Caco-2 (cell line): ENCODE results near the gene SLC11A1. TPM values are rescaled to one million over a fixed set of nuclear protein-coding genes. Genes with fewer than 3 reads are reported as not detected.

ENCODE experiments used
- BruUV-seq: library from RNA; stranded (reverse); fragments of 400-500 nt; replicated peaks from 2 replicates; lab custom pipeline; 2021; lab: Mats Ljungman, UMichigan
- CTCF ChIA-PET: fragments of 300-600 bp; sonication (Branson Sonifier 250); formaldehyde crosslinking; loops from one replicate; lab custom pipeline; 2022; ENCODE audit warnings: antibody characterized with exemption; lab: Charles Lee
- POLR2A ChIA-PET: fragments of 300-600 bp; sonication (Branson Sonifier 250); formaldehyde crosslinking; loops from one replicate; lab custom pipeline; 2022; ENCODE audit warnings: antibody characterized with exemption; lab: Charles Lee
- DNase-seq, 2 experiments: peaks; one replicate each; pipeline versions ENCODE4 v3.0.0 to v3.0.0-alpha.2; 2020 to 2022
- H3K27me3 ChIP-seq: replicated peaks from 2 replicates; pipeline ENCODE4 v1.6.0; 2011; ENCODE audit warnings: low read length; ENCODE audit not compliant: control insufficient read depth, insufficient read depth
- H3K36me3 ChIP-seq: 2 replicates; pipeline ENCODE4 v1.5.1; 2011; ENCODE audit warnings: low read length; ENCODE audit not compliant: control insufficient read depth, insufficient read depth
- H3K4me1 ChIP-seq: fragments of 250-450 bp; sonication (Bioruptor Pico); 2 replicates; pipeline ENCODE4 v1.5.1; 2020; ENCODE audit warnings: mild to moderate bottlenecking
- H3K4me3 ChIP-seq: 2 replicates; pipeline ENCODE4 v1.5.1; 2011; ENCODE audit warnings: low read depth, mild to moderate bottlenecking, control low read depth, low read length
- H3K9me3 ChIP-seq: fragments of 250-450 bp; sonication (Bioruptor Pico); 2 replicates; pipeline ENCODE4 v1.5.1; 2020; ENCODE audit warnings: mild to moderate bottlenecking, moderate library complexity
- H3K27ac Mint-ChIP-seq: one replicate; pipeline ENCODE4 v1.8.0; 2022; ENCODE audit warnings: mixed read lengths; ENCODE audit not compliant: unreplicated experiment
- H3K27me3 Mint-ChIP-seq: one replicate; pipeline ENCODE4 v1.8.0; 2022; ENCODE audit warnings: mixed read lengths; ENCODE audit not compliant: insufficient read depth, unreplicated experiment
- H3K36me3 Mint-ChIP-seq: one replicate; pipeline ENCODE4 v1.8.0; 2022; ENCODE audit warnings: mild to moderate bottlenecking, mixed read lengths; ENCODE audit not compliant: insufficient read depth, unreplicated experiment
- H3K4me1 Mint-ChIP-seq: one replicate; pipeline ENCODE4 v1.8.0; 2022; ENCODE audit warnings: low read depth, mixed read lengths; ENCODE audit not compliant: unreplicated experiment
- H3K4me3 Mint-ChIP-seq: one replicate; pipeline ENCODE4 v1.8.0; 2022; ENCODE audit warnings: mild to moderate bottlenecking, moderate library complexity, mixed read lengths; ENCODE audit not compliant: unreplicated experiment
- H3K9me3 Mint-ChIP-seq: one replicate; pipeline ENCODE4 v1.8.0; 2022; ENCODE audit warnings: mixed read lengths; ENCODE audit not compliant: unreplicated experiment
- intact Hi-C: fragments of 100-400 bp; cut with micrococcal nuclease; formaldehyde crosslinking; loops from one replicate; pipeline ENCODE4 v1.10.0; 2022; ENCODE audit not compliant: unreplicated experiment
- total RNA-seq: library from RNA; stranded (reverse); gene quantifications from 2 replicates; pipeline ENCODE4 v1.2.3, GENCODE V29; 2022
- TF ChIP-seq, protein P1 (sequence below), 2 experiments: fragments of 200-600 bp in 1 of 2; IDR thresholded peaks; 1 replicate in 1 of 2; 2 replicates in 1 of 2; pipeline versions ENCODE4 v1.5.1 to v1.8.0; 2011 to 2022; ENCODE audit warnings: antibody characterized with exemption in 1 of 2, control low read depth in 1 of 2, inconsistent platforms in 1 of 2, low read depth in 1 of 2, low read length in 1 of 2, mild to moderate bottlenecking in 1 of 2, moderate library complexity in 1 of 2; ENCODE audit not compliant: insufficient read depth in 1 of 2, severe bottlenecking in 1 of 2, unreplicated experiment in 1 of 2

The SLC11A1 gene
- total RNA-seq, 1 experiment from 2014 or later = 0.32 TPM

GRCh38 chr2:218357236-218358177 lies 24.6 kb upstream of the SLC11A1 start:
- Mint-ChIP-seq H3K27ac (peak overlapping the region; percentile 93), H3K27me3 (no peaks in the 10 kb centered on the region), H3K36me3 (peaks cover 9% of the 10 kb centered on the region), H3K4me1 (peaks cover 24% of the 10 kb centered on the region), H3K9me3 (peaks cover 6% of the 10 kb centered on the region), H3K4me3 (no peak overlapping the region)
- no peak overlapping the region for H3K4me3 ChIP-seq
- intact Hi-C loops = loop anchor here (2.0 kb wide), 1 partner anchor 39 kb away; no protein-coding TSS in a partner anchor
- no TSS peak for BruUV-seq
- ChIA-PET CTCF (interaction anchor here (0.7 to 3.2 kb wide), 10 partner anchors 10 to 353 kb away, joined by 3 to 15 read pairs (median 4); partner anchors contain the start of genes CTDSP1 and TTLL4), POLR2A (no interaction called here)
- H3K27me3 ChIP-seq = no peaks in the 10 kb centered on the region
- H3K4me1 ChIP-seq = peaks cover 61% of the 10 kb centered on the region
- peak; percentile 42 to 64 for DNase-seq
- H3K9me3 ChIP-seq = peaks cover 13% of the 10 kb centered on the region; the same call in 1 of the 2 replicates
- TF ChIP-seq, protein P1, sequence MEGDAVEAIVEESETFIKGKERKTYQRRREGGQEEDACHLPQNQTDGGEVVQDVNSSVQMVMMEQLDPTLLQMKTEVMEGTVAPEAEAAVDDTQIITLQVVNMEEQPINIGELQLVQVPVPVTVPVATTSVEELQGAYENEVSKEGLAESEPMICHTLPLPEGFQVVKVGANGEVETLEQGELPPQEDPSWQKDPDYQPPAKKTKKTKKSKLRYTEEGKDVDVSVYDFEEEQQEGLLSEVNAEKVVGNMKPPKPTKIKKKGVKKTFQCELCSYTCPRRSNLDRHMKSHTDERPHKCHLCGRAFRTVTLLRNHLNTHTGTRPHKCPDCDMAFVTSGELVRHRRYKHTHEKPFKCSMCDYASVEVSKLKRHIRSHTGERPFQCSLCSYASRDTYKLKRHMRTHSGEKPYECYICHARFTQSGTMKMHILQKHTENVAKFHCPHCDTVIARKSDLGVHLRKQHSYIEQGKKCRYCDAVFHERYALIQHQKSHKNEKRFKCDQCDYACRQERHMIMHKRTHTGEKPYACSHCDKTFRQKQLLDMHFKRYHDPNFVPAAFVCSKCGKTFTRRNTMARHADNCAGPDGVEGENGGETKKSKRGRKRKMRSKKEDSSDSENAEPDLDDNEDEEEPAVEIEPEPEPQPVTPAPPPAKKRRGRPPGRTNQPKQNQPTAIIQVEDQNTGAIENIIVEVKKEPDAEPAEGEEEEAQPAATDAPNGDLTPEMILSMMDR (IDR thresholded peaks at IDR 0.05; ENCODE audit: insufficient read depth in 1 of 2, low read depth in 1 of 2, low read length in 1 of 2, severe bottlenecking in 1 of 2, unreplicated experiment in 1 of 2) = no peak
- no peaks in the 10 kb centered on the region for H3K36me3 ChIP-seq

- TF ChIP-seq, protein P1 (IDR thresholded peaks at IDR 0.05; ENCODE audit: insufficient read depth in 1 of 2, low read depth in 1 of 2, low read length in 1 of 2, severe bottlenecking in 1 of 2, unreplicated experiment in 1 of 2) = no peak
- no peak overlapping the region for H3K4me3 ChIP-seq
- Mint-ChIP-seq H3K9me3 (no peaks in the 10 kb centered on the region), H3K4me1 (peaks cover 18% of the 10 kb centered on the region), H3K4me3 (no peak overlapping the region), H3K27ac (peak overlapping the region; percentile 48), H3K27me3 (no peaks in the 10 kb centered on the region), H3K36me3 (peaks cover 1% of the 10 kb centered on the region)
- H3K4me1 ChIP-seq = peaks cover 50% of the 10 kb centered on the region
- no TSS peak for BruUV-seq
- ChIA-PET CTCF (no interaction called here), POLR2A (interaction anchor here (0.6 kb wide), 1 partner anchor 144 kb away, joined by 5 read pairs; no protein-coding TSS in a partner anchor)
- no peaks in the 10 kb centered on the region for H3K9me3 ChIP-seq
- H3K27me3 ChIP-seq = no peaks in the 10 kb centered on the region
- DNase-seq = no peak
- intact Hi-C loops = no loop called here
- H3K36me3 ChIP-seq = no peaks in the 10 kb centered on the region
These were observed 21.6 kb upstream of the SLC11A1 start for GRCh38 chr2:218360453-218360852.

DNA sequence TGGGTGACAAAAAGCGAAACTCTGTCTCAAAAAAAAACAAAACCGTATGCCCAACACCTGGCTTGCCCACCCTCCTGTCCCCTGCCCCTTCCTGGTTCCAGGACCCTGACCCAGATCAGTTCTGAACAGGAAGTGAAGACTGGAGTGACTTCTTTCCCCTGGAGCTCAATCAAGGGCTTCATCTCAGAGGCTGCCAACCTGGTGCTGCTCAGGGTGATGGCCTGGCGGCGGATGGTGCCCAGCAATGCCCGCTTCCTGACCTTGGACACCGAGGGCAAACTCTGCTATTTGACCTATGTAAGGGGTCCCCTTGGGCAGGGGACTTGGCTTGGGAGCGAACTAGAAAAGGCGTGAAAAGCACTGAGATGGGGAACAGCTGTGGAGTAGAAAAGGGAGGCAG lies 19.5 kb upstream of the SLC11A1 start:
- ChIA-PET POLR2A (interaction anchor here (0.7 kb wide), 1 partner anchor 37 kb away, joined by 4 read pairs; the partner anchor contains the start of gene CTDSP1), CTCF (interaction anchor here (1.2 to 1.3 kb wide), 2 partner anchors 34 to 70 kb away, joined by 5 to 7 read pairs; no protein-coding TSS in a partner anchor)
- peaks cover 10% of the 10 kb centered on the region for H3K4me1 Mint-ChIP-seq
- no peaks in the 10 kb centered on the region for H3K36me3 ChIP-seq
- H3K4me3 ChIP-seq = no peak overlapping the region
- H3K9me3 ChIP-seq = no peaks in the 10 kb centered on the region
- H3K4me1 ChIP-seq = peaks cover 34% of the 10 kb centered on the region
- no peak for DNase-seq
- H3K36me3 Mint-ChIP-seq = no peaks in the 10 kb centered on the region
- H3K4me3 Mint-ChIP-seq = no peak overlapping the region
- no peak overlapping the region for H3K27ac Mint-ChIP-seq
- H3K9me3 Mint-ChIP-seq = no peaks in the 10 kb centered on the region
- no TSS peak for BruUV-seq
- no peaks in the 10 kb centered on the region for H3K27me3 ChIP-seq
- H3K27me3 Mint-ChIP-seq = no peaks in the 10 kb centered on the region
- intact Hi-C loops = no loop called here
- TF ChIP-seq, protein P1 (IDR thresholded peaks at IDR 0.05; ENCODE audit: insufficient read depth in 1 of 2, low read depth in 1 of 2, low read length in 1 of 2, severe bottlenecking in 1 of 2, unreplicated experiment in 1 of 2) = no peak
